Left renal pelvis (tissue), 4 donors: Measurements from ENCODE around the gene PAK1. TPM values are rescaled to one million over a fixed set of nuclear protein-coding genes. Genes with fewer than 3 reads are reported as not detected.
A peak's percentile ranks its signal among the peaks of the same experiment; 100 is the strongest.

Experiments
- DNase-seq, 4 donors: peaks; one replicate each; pipeline ENCODE4 v3.0.0-alpha.2; 2013; ENCODE audit warnings: low read depth in 4 of 4, low spot score in 3 of 4
- polyA plus RNA-seq, 4 donors: library from polyadenylated mRNA; unstranded; fragments of 120-200 nt; gene quantifications; one replicate each; pipeline ENCODE4 v1.2.1, GENCODE V29; 2013; ENCODE audit not compliant: insufficient read length in 4 of 4

Gene PAK1
- polyA plus RNA-seq, 4 donors = 44.2 to 96.4 (median 87.1) TPM

GRCh38 chr11:77440678-77441077, 33.2 kb downstream of the PAK1 start:
- DNase-seq = no peak

GRCh38 chr11:77438487-77438886, 35.4 kb downstream of the PAK1 start:
- no peak for DNase-seq

DNA sequence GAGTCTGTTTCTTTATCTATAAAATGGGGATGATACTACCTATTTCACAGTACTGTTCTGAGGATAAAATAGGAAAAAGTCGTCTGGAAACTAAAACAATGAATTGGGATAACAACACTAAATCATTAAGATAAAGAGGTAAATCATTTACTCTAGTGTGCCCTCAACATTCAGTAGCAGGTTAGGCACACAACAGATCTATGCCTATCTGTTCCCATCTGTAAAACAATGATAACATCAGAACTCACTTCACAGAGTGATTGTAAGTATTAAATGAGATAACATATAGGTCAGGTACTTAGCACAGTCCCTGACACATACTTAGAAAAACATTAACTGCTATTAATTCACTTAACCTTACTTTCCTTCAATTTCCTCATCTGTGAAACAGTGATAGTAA, 36.9 kb downstream of the PAK1 start:
- no peak for DNase-seq

DNA sequence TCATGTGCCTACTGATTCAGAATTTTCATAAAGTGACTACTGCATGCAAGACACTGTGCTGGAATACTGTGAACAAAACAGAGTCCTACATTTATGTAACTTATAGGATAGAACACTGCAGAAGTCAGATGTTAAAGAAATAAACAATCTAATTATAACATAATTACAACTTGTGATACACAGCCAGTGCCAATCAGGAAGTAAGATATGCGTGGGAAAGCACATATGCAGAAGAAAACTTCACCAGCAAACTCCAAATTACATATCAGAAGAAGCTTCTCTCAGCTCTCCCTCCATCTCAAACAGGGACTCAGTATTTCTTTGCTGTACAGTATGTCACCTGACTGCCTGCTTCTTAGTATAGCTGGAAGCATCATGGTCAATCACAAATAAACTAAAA, 37.4 kb downstream of the PAK1 start:
- no peak for DNase-seq

GRCh38 chr11:77435972-77436371, 37.9 kb downstream of the PAK1 start:
- no peak for DNase-seq

DNA sequence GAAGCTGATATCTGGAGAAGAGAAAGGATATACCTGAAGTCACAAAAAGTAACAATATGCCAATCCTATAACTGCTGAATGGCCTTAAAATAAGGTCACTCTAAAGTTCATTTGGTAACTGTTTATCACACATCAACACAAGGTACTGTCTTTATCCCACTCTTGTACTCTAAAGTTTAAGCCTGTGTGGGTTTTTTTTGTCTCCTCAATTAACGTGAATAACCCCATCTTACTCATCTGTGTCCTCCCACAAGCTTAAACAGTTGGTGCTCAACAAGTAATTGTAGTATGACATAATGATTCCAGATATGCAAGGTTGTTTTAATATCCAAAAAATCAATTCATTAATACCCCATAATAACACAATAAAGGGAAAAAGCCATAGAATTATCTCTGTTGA, 42.1 kb downstream of the PAK1 start:
- DNase-seq = no peak

DNA sequence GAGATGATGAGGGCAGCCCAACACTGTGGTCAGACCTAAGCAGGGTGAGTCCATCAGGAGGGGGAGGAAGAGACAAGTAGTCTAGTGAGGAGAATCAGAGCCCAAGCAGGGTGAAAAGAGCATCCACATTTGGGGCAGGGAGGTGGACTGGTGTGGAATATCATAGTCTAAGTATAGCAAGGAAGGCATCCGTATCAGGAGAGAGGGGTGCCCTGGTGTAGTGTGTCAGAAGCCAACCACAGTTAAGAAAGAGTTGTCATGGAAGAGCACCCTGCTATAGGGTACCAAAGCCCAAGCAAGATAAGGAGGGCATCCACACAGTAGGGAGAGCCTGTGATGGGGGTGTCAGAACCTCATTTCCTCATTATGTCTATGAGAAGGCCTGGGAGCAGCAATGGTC, 45.3 kb downstream of the PAK1 start:
- DNase-seq = no peak

DNA sequence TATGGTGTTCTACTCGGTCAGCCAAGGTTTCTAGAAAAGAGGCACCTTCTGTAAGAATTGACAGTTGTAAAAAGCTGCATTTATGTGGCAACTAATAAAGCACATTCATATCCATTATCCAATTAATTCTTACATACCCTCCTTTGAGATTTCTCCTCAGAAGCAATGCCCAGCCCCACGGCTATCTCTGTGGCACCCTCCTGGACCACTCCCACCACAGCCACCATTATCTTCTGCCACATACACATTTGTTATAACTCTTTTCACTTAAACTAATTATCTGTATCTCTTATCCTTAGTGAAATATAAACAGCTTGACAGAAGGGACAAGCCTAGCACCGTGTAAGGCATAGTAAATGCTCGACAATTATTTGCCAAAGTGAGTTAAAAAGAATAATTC, 48.5 kb downstream of the PAK1 start:
- DNase-seq = no peak

DNA sequence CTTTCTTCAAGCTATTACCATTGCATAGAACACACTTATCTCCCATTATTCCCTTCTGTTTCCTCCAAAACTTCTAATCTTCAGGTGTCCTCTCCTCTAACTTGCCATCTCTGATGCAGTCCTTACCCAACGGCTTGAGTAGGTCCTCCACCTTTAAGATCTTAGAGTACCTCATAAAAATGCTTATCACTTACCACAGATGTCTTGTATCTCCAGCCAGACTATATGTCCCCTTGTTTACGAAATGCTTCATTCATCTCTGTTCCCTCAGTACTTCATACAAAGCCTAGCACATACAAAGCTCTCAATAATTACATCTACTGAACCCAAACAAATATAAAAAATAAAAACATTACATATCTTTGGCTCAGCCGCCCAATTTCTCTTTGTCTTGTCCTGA, 49.2 kb downstream of the PAK1 start:
- no peak for DNase-seq

DNA sequence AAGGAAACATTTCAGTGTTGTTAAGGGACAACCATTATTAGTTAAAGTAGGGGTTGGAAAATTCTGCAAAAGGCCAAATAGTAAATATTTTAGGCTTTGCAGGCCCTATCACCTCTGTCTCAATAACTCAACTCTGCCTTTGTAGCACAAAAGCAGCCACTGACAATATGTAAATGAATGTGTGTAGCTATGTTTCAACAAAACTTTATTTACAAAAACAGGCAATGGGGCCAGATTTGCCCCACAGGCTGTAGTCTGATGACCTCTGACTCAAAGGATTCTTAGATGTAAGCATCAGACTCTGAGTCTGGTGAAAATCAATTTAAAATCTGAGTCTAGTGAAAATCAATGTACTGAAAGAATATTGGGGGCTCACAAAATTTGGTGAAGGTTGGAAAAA, 50.3 kb downstream of the PAK1 start:
- DNase-seq = no peak

- DNase-seq = no peak
These were observed 51.2 kb downstream of the PAK1 start for GRCh38 chr11:77422687-77423086.

DNA sequence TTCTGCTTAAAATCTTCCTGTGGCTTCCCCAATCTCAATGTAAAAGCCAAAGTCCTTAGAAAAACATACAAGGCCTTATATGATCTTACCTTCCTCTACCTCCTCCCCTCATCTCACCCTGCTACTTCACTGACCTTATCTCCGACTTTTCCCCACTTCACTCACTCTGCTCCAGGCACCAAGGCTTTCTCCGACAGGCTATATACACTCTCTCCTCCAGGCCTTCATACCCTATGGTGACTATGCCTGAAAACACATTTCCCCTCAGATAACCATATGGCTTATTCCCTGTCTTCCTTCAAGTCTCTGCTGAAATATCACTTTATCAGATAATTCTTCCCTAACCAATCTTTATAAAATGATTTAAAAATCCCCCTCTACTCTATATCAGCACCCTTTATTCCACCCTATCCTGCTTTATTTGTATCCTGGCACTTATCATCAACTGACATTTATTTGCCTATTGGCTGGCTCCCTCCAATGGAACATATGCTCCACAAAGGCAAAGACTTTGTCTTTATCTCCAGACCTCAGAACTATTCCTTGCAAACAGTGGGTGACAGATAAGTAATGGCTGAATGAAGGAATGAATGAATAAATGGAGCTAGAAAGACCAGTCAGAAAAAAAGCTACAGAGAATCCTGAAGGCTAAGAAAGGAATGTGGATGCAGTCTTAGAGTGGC, 52.7 kb downstream of the PAK1 start:
- no peak for DNase-seq

DNA sequence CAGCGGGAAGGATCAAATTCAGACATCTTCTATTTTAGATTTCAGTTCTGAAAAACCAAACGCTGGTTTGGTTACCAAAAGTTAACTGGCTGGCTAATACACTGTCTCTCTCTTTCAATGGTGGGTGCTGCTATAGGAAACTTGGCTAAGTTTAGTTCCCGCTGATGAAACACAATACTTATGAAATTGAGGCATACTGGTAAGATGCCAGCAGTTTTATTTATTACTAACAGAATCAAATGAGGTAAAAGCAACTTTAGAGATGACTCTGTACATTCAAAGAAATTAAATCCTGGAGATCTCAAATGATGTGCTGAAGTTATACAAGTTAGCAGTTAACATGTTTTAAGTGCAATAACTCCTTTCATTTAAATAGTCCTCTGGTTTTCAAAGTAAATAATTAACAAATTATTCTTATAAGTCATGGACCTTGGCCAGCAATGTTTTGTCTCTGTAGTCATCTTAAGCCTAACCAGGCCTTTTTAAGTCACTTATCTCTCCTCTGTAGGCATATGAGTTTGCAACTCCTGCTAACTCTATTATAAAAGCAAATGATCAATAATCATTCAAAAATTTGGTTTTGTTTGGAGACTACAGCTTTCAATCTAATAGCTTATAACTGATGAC, 54.8 kb downstream of the PAK1 start:
- no peak for DNase-seq

GRCh38 chr11:77418155-77418970, 55.5 kb downstream of the PAK1 start:
- DNase-seq = no peak

DNA sequence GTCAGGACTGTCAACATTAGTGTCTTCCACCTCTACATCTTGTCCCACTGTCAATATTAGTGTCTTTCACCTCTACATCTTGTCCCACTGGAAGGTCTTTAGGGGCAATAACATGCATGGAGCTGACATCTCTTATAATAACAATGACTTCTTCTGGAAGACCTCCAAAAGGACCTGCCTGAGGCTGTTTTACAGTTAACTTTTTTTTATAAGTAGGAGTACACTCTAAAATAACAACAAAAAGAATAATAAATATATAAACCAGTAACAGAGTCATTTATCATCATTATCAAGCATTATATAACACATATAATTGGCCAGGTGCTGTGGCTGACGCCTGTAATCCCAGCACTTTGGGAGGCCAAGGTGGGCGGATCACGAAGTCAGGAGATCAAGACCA, 57.5 kb downstream of the PAK1 start:
- DNase-seq = no peak

- no peak for DNase-seq
These were observed 59.9 kb downstream of the PAK1 start for GRCh38 chr11:77413850-77414460.

- DNase-seq = no peak
These were observed 61.1 kb downstream of the PAK1 start for GRCh38 chr11:77412814-77413213.

DNA sequence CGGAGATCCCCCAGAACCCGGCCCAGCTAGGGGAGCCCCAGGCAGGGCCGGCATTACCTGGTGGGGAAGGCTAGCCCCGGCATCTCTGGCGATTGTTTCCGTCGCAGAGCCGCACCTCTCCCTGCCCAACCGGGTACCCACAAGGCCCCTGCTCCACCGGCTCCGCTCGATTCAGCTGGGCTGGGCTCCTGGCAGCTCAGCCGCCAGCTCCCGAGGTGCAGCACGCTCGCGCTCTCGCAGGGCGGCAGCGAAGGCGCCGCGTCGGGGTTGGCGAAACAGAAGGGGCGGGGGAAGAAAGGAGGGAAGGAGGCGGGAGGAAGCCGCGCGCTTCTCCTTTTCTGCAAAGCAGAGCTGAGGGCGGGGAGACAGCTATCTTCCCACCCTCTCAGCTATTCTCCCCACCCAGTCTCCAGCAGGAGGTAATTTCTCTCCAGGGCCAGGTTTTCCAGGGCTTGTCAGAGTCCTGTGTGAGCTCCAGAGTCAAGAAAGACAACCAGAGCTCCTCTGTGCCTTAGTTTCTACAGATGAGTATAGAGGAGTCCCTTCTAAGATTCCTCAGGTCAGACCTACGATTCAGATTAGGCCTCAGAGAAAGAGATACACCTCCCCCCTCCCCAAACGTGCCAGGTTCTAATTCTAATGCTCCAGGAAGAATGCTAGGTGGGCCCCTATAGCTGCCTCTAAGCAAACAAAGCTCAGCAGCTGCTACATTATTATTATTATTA, 62.0 kb downstream of the PAK1 start:
- peak; percentile 66 to 71 (median 68) for DNase-seq

DNA sequence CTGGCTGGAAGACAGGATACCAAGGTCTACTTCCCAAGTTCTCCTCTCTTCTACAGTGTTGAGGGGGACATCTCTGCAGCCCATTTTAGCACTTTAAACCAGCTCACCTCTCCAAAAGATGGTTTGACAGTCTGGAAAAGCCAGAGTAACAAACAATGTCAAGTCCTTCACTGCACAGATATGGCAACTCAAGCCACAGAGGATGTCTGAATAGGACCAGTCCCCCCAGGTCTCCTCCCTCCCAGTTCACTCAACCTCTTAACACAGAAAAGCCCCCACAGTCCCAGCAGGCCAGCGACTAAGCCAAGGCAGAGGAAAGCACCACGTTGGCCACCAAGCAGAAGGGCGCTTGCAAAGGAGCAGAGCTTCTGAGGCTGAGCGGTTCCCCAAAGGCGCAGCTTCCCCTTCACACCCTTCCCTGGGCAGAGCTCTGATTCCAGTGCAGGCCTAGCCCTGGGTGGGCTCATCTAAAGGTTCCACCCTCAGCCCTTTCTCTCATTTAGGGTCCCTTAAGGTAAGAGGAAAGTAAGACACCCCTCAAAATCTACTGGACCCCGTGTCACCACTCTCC, 62.7 kb downstream of the PAK1 start:
- DNase-seq = no peak

DNA sequence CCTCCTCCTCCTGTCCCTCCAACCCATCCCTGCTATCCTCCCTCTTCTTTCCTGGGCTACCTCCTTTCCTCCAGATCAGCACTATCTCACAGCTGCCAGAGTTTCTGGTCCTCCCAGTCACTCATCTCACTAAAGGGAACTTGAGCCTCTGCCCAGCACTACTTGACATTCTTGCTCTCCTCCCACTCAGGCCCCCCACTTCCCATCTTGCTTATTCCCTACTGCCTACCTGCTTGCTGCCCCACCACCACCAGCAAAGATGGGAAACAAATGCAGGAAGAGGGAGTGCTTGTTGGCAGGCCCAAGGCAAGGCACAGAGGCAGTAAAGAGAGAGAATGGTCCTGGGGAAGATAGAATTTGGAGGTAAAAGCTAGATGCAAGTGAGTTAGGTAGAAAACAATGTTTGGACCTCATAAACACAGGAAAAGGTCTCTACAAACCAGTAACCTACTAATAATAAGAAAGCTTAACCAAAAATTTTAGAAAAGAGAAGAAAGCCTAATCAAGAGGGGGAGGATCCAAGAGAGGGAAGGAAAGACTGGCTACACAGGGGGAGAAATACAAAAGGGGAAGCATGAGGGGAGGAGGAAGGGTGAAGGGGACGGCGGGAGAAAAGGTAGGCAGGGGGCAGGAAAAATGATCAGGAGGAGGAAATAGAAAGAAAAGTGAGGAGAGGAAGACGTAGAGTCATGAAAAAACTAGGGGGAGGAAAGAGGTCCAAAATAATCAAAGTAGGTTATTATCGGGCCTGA, 63.6 kb downstream of the PAK1 start:
- DNase-seq = no peak
